Measurements from ENCODE around the gene SH2D2A. TPM values are rescaled to one million over a fixed set of nuclear protein-coding genes. Genes with fewer than 3 reads are reported as not detected.
"Not testable (repeated sequence)": the region's sequence is repeated elsewhere in the genome, so short reads cannot be mapped to it uniquely, and the experiment has no call there.

The SH2D2A gene
- polyA plus RNA-seq, 1 donor: 5.3 TPM

- WGBS (ENCODE audit: insufficient coverage, low lambda C conversion rate): 12% methylated on average over 3 of the region's 8 CpGs
- Histone ChIP-seq H3K27ac (ENCODE audit: low read length) (peak overlapping the region; percentile 23), H3K9me3 (ENCODE audit: control insufficient read depth, low read depth, low read length) (no peaks in the 10 kb centered on the region), H3K4me3 (ENCODE audit: low read length) (peak overlapping the region; percentile 98), H3K27me3 (ENCODE audit: control insufficient read depth, insufficient read depth, low read length) (no peaks in the 10 kb centered on the region), H3K36me3 (ENCODE audit: control insufficient read depth, insufficient read depth, low read length) (peaks cover 18% of the 10 kb centered on the region), H3K4me1 (ENCODE audit: control insufficient read depth, insufficient read depth, low read length) (peaks cover 25% of the 10 kb centered on the region)
- DNase-seq: peak in 1 of 2 donors; percentile 35
These were observed 47.9 kb downstream of the SH2D2A start for GRCh38 chr1:156768610-156769295.

GRCh38 chr1:156767879-156768604 lies 48.6 kb downstream of the SH2D2A start:
- DNase-seq: peak in 1 of 2 donors; percentile 50
- 0% methylated on average over 1 of the region's 31 CpGs for WGBS (ENCODE audit: insufficient coverage, low lambda C conversion rate)

GRCh38 chr1:156767101-156767878 lies 49.4 kb downstream of the SH2D2A start, which contains the start of gene PRCC:
Gene PRCC (plus strand): TSS chr1:156767535. CDS start chr1:156767772, 237 bp downstream.
- H3K4me3 ChIP-seq (ENCODE audit: low read length): peak within 1 kb of the TSS; percentile 98
- peak; percentile 100 for DNase-seq
- H3K4me1 ChIP-seq (ENCODE audit: control insufficient read depth, insufficient read depth, low read length): peaks cover 15% of the 10 kb centered on the region
- no CpG with 5 or more reads among the region's 50 CpGs for WGBS (ENCODE audit: insufficient coverage, low lambda C conversion rate)
- H3K9me3 ChIP-seq (ENCODE audit: control insufficient read depth, low read depth, low read length): no peaks in the 10 kb centered on the region
- no peaks in the 10 kb centered on the region for H3K27me3 ChIP-seq (ENCODE audit: control insufficient read depth, insufficient read depth, low read length)
- peak within 1 kb of the TSS; percentile 92 for H3K27ac ChIP-seq (ENCODE audit: low read length)
- H3K36me3 ChIP-seq (ENCODE audit: control insufficient read depth, insufficient read depth, low read length): peaks cover 14% of the 10 kb centered on the region

More at GRCh38 chr1:156767879-156768604, 48.6 kb downstream of the SH2D2A start:
- H3K27ac ChIP-seq (ENCODE audit: low read length): peak overlapping the region; percentile 92
- no peaks in the 10 kb centered on the region for H3K27me3 ChIP-seq (ENCODE audit: control insufficient read depth, insufficient read depth, low read length)
- H3K9me3 ChIP-seq (ENCODE audit: control insufficient read depth, low read depth, low read length): no peaks in the 10 kb centered on the region
- peaks cover 18% of the 10 kb centered on the region for H3K4me1 ChIP-seq (ENCODE audit: control insufficient read depth, insufficient read depth, low read length)
- H3K36me3 ChIP-seq (ENCODE audit: control insufficient read depth, insufficient read depth, low read length): peaks cover 14% of the 10 kb centered on the region
- H3K4me3 ChIP-seq (ENCODE audit: low read length): peak overlapping the region; percentile 98

- WGBS (ENCODE audit: insufficient coverage, low lambda C conversion rate): 40% methylated on average over 1 of the region's 14 CpGs
- H3K27ac ChIP-seq (ENCODE audit: low read length): peak overlapping the region; percentile 92
- H3K36me3 ChIP-seq (ENCODE audit: control insufficient read depth, insufficient read depth, low read length): peaks cover 14% of the 10 kb centered on the region
- H3K4me3 ChIP-seq (ENCODE audit: low read length): peak overlapping the region; percentile 74
- H3K4me1 ChIP-seq (ENCODE audit: control insufficient read depth, insufficient read depth, low read length): peaks cover 15% of the 10 kb centered on the region
- no peaks in the 10 kb centered on the region for H3K9me3 ChIP-seq (ENCODE audit: control insufficient read depth, low read depth, low read length)
- DNase-seq: no peak
- H3K27me3 ChIP-seq (ENCODE audit: control insufficient read depth, insufficient read depth, low read length): no peaks in the 10 kb centered on the region
These were observed 50.1 kb downstream of the SH2D2A start for GRCh38 chr1:156766298-156767100.

- Histone ChIP-seq H3K4me1 (ENCODE audit: control insufficient read depth, insufficient read depth, low read length) (peaks cover 12% of the 10 kb centered on the region), H3K27me3 (ENCODE audit: control insufficient read depth, insufficient read depth, low read length) (no peaks in the 10 kb centered on the region), H3K4me3 (ENCODE audit: low read length) (peak overlapping the region; percentile 74), H3K9me3 (ENCODE audit: control insufficient read depth, low read depth, low read length) (no peaks in the 10 kb centered on the region), H3K27ac (ENCODE audit: low read length) (peak overlapping the region; percentile 92), H3K36me3 (ENCODE audit: control insufficient read depth, insufficient read depth, low read length) (peaks cover 6% of the 10 kb centered on the region)
- 93% methylated on average over 3 of the region's 5 CpGs for WGBS (ENCODE audit: insufficient coverage, low lambda C conversion rate)
- no peak for DNase-seq
These were observed 51.0 kb downstream of the SH2D2A start for GRCh38 chr1:156765666-156766065.

GRCh38 chr1:156765136-156765535 lies 51.5 kb downstream of the SH2D2A start:
- not testable (repeated sequence) for H3K9me3 ChIP-seq (ENCODE audit: control insufficient read depth, low read depth, low read length); H3K27ac ChIP-seq (ENCODE audit: low read length); H3K36me3 ChIP-seq (ENCODE audit: control insufficient read depth, insufficient read depth, low read length); H3K4me3 ChIP-seq (ENCODE audit: low read length); H3K27me3 ChIP-seq (ENCODE audit: control insufficient read depth, insufficient read depth, low read length); DNase-seq
- peaks cover 12% of the 10 kb centered on the region for H3K4me1 ChIP-seq (ENCODE audit: control insufficient read depth, insufficient read depth, low read length)
- 100% methylated on average over 5 of the region's 15 CpGs for WGBS (ENCODE audit: insufficient coverage, low lambda C conversion rate)

GRCh38 chr1:156760796-156761104 lies 55.9 kb downstream of the SH2D2A start:
- Histone ChIP-seq H3K36me3 (ENCODE audit: control insufficient read depth, insufficient read depth, low read length) (no peaks in the 10 kb centered on the region), H3K9me3 (ENCODE audit: control insufficient read depth, low read depth, low read length) (no peaks in the 10 kb centered on the region), H3K27me3 (ENCODE audit: control insufficient read depth, insufficient read depth, low read length) (no peaks in the 10 kb centered on the region), H3K4me3 (ENCODE audit: low read length) (no peak overlapping the region), H3K4me1 (ENCODE audit: control insufficient read depth, insufficient read depth, low read length) (peaks cover 3% of the 10 kb centered on the region), H3K27ac (ENCODE audit: low read length) (no peak overlapping the region)
- no CpG with 5 or more reads among the region's 4 CpGs for WGBS (ENCODE audit: insufficient coverage, low lambda C conversion rate)
- DNase-seq: no peak

- WGBS (ENCODE audit: insufficient coverage, low lambda C conversion rate): no CpG with 5 or more reads among the region's 6 CpGs
- DNase-seq: no peak
- no peak overlapping the region for H3K27ac ChIP-seq (ENCODE audit: low read length)
These were observed 56.4 kb downstream of the SH2D2A start for GRCh38 chr1:156760092-156760795.

GRCh38 chr1:156757572-156758253 lies 58.9 kb downstream of the SH2D2A start:
- not testable (repeated sequence) for H3K27ac ChIP-seq (ENCODE audit: low read length); H3K36me3 ChIP-seq (ENCODE audit: control insufficient read depth, insufficient read depth, low read length); H3K9me3 ChIP-seq (ENCODE audit: control insufficient read depth, low read depth, low read length); H3K4me3 ChIP-seq (ENCODE audit: low read length); DNase-seq; H3K4me1 ChIP-seq (ENCODE audit: control insufficient read depth, insufficient read depth, low read length); H3K27me3 ChIP-seq (ENCODE audit: control insufficient read depth, insufficient read depth, low read length)
- no CpG with 5 or more reads among the region's 10 CpGs for WGBS (ENCODE audit: insufficient coverage, low lambda C conversion rate)

More at GRCh38 chr1:156760092-156760795, 56.4 kb downstream of the SH2D2A start:
- Histone ChIP-seq H3K36me3 (ENCODE audit: control insufficient read depth, insufficient read depth, low read length) (peaks cover 2% of the 10 kb centered on the region), H3K4me3 (ENCODE audit: low read length) (no peak overlapping the region), H3K9me3 (ENCODE audit: control insufficient read depth, low read depth, low read length) (no peaks in the 10 kb centered on the region), H3K27me3 (ENCODE audit: control insufficient read depth, insufficient read depth, low read length) (no peaks in the 10 kb centered on the region), H3K4me1 (ENCODE audit: control insufficient read depth, insufficient read depth, low read length) (no peaks in the 10 kb centered on the region)

Measured in large intestine (tissue), 3 donors.